Lower leg skin (tissue), 3 donors: ENCODE measurements around the gene NFASC.

ENCODE experiments used
- POLR2A ChIP-seq, 2 donors: fragments of 450-650 bp; IDR thresholded peaks; one replicate each; pipeline ENCODE4 v1.6.1; 2016 to 2017; ENCODE audit warnings: antibody characterized with exemption in 2 of 2, mild to moderate bottlenecking in 1 of 2, moderate library complexity in 1 of 2
- TF ChIP-seq, protein P1 (sequence below), 3 donors: fragments of 450-650 bp; IDR thresholded peaks; one replicate each; pipeline ENCODE4 v1.5.1; 2016; ENCODE audit warnings: antibody characterized with exemption in 3 of 3, mild to moderate bottlenecking in 3 of 3, moderate library complexity in 2 of 3

DNA sequence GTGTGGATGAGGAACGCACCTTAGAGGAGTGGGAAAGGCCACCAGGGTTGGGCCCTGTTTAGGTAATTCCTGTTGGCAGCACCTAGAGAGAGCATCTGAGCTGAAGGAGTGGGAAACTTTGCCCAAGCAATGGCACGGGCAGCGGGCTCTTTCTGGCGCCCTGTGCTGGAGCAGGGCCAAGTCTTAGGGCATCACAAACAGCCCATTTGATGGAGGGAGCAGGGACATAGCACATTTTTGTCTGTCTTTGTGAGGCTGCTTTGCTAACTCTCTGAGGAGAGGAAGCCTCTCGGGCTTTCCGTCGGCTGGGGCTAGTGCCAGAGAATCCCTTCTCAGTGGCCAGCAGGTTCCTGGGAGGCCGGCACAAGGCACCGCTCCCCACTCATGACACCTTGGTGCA, 149.8 kb downstream of the NFASC start:
- no peak for TF ChIP-seq POLR2A (IDR thresholded peaks at IDR 0.05)
- TF ChIP-seq, protein P1, sequence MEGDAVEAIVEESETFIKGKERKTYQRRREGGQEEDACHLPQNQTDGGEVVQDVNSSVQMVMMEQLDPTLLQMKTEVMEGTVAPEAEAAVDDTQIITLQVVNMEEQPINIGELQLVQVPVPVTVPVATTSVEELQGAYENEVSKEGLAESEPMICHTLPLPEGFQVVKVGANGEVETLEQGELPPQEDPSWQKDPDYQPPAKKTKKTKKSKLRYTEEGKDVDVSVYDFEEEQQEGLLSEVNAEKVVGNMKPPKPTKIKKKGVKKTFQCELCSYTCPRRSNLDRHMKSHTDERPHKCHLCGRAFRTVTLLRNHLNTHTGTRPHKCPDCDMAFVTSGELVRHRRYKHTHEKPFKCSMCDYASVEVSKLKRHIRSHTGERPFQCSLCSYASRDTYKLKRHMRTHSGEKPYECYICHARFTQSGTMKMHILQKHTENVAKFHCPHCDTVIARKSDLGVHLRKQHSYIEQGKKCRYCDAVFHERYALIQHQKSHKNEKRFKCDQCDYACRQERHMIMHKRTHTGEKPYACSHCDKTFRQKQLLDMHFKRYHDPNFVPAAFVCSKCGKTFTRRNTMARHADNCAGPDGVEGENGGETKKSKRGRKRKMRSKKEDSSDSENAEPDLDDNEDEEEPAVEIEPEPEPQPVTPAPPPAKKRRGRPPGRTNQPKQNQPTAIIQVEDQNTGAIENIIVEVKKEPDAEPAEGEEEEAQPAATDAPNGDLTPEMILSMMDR (IDR thresholded peaks at IDR 0.05), result no peak
